Parathyroid adenoma (tissue), 2 donors: ENCODE data around the gene MAG.

Experiments
- H2AFZ ChIP-seq: fragments of 300-600 bp; sonication (generic); one replicate; pipeline ENCODE4 v1.7.0; 2017; ENCODE audit warnings: antibody characterized with exemption, mild to moderate bottlenecking
- H3K27ac ChIP-seq: fragments of 300-600 bp; sonication (generic); one replicate; pipeline ENCODE4 v1.7.0; 2017
- H3K27me3 ChIP-seq: fragments of 300-600 bp; sonication (generic); one replicate; pipeline ENCODE4 v1.7.0; 2017; ENCODE audit warnings: low read length; ENCODE audit not compliant: control insufficient read depth, insufficient read depth
- H3K36me3 ChIP-seq: fragments of 300-600 bp; sonication (generic); one replicate; pipeline ENCODE4 v1.7.0; 2017; ENCODE audit warnings: low read length; ENCODE audit not compliant: control insufficient read depth, insufficient read depth
- H3K4me1 ChIP-seq: fragments of 300-600 bp; sonication (generic); one replicate; pipeline ENCODE4 v1.7.0; 2017; ENCODE audit warnings: control low read depth
- H3K4me2 ChIP-seq: fragments of 300-600 bp; sonication (generic); one replicate; pipeline ENCODE4 v1.7.0; 2017; ENCODE audit warnings: low read length
- H3K4me3 ChIP-seq: fragments of 300-600 bp; sonication (generic); one replicate; pipeline ENCODE4 v1.7.0; 2017; ENCODE audit warnings: low read depth, low read length
- H3K79me2 ChIP-seq: fragments of 300-600 bp; sonication (generic); one replicate; pipeline ENCODE4 v1.7.0; 2017; ENCODE audit warnings: control low read depth
- H3K9ac ChIP-seq: fragments of 300-600 bp; sonication (generic); one replicate; pipeline ENCODE4 v1.7.0; 2017; ENCODE audit warnings: mild to moderate bottlenecking
- H3K9me3 ChIP-seq: fragments of 300-600 bp; sonication (generic); one replicate; pipeline ENCODE4 v1.7.0; 2017; ENCODE audit warnings: low read length; ENCODE audit not compliant: control insufficient read depth
- TF ChIP-seq, protein P1 (sequence below): fragments of 300-600 bp; sonication (generic); IDR thresholded peaks from one replicate; pipeline ENCODE4 v1.7.0; 2017; ENCODE audit warnings: antibody characterized with exemption, mild to moderate bottlenecking
- donor health status: primary hyperparathyroidism.

MAG gene

DNA sequence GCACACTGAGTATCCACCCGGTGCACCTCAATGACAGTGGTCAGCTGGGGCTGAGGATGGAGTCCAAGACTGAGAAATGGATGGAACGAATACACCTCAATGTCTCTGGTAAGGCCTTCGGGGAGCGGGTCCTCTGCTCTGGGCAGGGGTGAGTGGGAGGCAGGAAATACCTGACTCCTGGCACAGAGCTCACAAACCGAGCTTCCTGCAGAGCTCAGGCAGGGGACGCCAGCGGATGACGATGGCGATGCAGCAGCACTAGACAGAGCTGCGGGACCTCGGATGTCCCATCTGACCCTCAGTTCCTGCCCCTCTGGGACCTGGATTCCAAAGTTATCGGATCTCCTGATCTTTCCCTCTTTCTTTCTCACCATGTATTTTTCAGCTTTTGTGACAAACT is 40.9 kb downstream of the MAG start:
- H3K36me3 ChIP-seq: no peaks in the 10 kb centered on the region
- H3K9me3 ChIP-seq: no peaks in the 10 kb centered on the region
- no peaks in the 10 kb centered on the region for H3K79me2 ChIP-seq
- no peak overlapping the region for H3K9ac ChIP-seq
- H3K4me3 ChIP-seq: no peak overlapping the region
- TF ChIP-seq, protein P1, sequence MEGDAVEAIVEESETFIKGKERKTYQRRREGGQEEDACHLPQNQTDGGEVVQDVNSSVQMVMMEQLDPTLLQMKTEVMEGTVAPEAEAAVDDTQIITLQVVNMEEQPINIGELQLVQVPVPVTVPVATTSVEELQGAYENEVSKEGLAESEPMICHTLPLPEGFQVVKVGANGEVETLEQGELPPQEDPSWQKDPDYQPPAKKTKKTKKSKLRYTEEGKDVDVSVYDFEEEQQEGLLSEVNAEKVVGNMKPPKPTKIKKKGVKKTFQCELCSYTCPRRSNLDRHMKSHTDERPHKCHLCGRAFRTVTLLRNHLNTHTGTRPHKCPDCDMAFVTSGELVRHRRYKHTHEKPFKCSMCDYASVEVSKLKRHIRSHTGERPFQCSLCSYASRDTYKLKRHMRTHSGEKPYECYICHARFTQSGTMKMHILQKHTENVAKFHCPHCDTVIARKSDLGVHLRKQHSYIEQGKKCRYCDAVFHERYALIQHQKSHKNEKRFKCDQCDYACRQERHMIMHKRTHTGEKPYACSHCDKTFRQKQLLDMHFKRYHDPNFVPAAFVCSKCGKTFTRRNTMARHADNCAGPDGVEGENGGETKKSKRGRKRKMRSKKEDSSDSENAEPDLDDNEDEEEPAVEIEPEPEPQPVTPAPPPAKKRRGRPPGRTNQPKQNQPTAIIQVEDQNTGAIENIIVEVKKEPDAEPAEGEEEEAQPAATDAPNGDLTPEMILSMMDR: no peak
- no peak overlapping the region for H3K4me2 ChIP-seq
- no peak overlapping the region for H3K27ac ChIP-seq
- no peaks in the 10 kb centered on the region for H3K4me1 ChIP-seq
- H2AFZ ChIP-seq: no peak overlapping the region
- no peaks in the 10 kb centered on the region for H3K27me3 ChIP-seq

DNA sequence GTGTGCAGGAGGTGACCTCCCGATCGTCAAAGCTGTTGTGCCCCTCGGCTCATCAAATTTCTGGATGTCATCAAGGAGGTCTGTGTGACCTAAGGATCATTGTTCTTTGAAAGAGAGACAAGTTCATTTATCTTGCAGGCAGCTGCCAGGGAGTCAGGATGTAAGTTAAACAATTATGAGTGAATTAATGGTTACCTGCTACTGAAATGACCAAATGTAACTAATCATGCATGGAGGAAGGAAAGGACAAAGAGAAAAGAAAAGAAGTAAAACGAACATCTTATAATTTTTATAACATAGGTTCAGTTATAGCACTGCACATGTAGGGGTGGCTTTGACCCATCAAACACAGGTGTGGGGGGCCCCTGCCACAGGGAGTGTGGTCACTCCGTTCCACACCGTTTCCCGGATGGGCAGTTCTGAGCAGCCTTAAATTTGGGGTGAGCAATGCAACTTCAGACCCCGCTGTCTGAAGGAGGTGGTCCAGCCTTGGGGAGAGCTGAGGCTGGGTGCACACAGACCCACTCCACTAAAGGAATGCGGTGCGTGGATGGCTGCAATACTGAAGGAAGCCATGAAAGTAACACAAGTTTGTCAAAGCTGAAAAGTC is 42.3 kb downstream of the MAG start:
- no peaks in the 10 kb centered on the region for H3K27me3 ChIP-seq
- no peaks in the 10 kb centered on the region for H3K9me3 ChIP-seq
- H3K4me2 ChIP-seq: no peak overlapping the region
- H3K36me3 ChIP-seq: no peaks in the 10 kb centered on the region
- TF ChIP-seq, protein P1: no peak
- no peak overlapping the region for H3K9ac ChIP-seq
- no peaks in the 10 kb centered on the region for H3K79me2 ChIP-seq
- H3K4me3 ChIP-seq: no peak overlapping the region
- no peak overlapping the region for H2AFZ ChIP-seq
- no peak overlapping the region for H3K27ac ChIP-seq
- no peaks in the 10 kb centered on the region for H3K4me1 ChIP-seq

DNA sequence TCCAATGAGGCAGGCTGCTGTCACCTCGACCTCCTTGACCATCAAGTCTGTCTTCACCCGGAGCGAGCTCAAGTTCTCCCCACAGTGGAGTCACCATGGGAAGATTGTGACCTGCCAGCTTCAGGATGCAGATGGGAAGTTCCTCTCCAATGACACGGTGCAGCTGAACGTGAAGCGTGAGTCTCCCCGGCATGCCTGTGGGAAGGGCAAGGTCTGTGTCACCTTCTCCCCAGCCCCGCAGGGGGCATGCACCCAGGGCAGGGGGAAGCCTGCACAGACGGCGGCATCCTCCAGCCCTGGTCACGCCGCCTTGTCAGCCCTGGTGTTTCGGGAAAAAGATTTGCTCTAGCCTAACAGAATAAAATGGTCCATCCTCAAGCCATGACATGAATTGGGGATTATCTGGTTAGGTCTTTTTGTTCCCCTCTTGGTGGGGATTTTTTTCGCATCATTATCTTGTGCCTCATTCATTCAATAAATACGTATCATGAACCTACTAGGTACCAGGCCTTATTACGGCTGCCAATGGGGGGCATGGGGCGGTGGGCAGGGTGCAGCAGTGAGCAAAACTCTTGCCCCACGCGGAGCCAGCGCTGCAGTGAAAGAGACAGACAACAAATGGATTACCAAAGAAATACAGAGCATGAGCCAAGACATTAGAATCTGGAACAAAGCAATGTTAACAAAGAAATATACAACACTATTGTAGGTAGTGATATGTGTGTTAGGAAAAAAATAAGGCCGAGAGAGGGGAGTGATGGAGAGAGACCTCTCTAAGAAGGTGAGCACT is 44.4 kb downstream of the MAG start:
- Histone ChIP-seq H3K9me3 (no peaks in the 10 kb centered on the region), H3K79me2 (no peaks in the 10 kb centered on the region), H2AFZ (no peak overlapping the region), H3K27ac (no peak overlapping the region), H3K4me1 (no peaks in the 10 kb centered on the region), H3K4me3 (no peak overlapping the region), H3K4me2 (no peak overlapping the region), H3K27me3 (no peaks in the 10 kb centered on the region), H3K36me3 (no peaks in the 10 kb centered on the region), H3K9ac (no peak overlapping the region)
- TF ChIP-seq, protein P1: no peak

DNA sequence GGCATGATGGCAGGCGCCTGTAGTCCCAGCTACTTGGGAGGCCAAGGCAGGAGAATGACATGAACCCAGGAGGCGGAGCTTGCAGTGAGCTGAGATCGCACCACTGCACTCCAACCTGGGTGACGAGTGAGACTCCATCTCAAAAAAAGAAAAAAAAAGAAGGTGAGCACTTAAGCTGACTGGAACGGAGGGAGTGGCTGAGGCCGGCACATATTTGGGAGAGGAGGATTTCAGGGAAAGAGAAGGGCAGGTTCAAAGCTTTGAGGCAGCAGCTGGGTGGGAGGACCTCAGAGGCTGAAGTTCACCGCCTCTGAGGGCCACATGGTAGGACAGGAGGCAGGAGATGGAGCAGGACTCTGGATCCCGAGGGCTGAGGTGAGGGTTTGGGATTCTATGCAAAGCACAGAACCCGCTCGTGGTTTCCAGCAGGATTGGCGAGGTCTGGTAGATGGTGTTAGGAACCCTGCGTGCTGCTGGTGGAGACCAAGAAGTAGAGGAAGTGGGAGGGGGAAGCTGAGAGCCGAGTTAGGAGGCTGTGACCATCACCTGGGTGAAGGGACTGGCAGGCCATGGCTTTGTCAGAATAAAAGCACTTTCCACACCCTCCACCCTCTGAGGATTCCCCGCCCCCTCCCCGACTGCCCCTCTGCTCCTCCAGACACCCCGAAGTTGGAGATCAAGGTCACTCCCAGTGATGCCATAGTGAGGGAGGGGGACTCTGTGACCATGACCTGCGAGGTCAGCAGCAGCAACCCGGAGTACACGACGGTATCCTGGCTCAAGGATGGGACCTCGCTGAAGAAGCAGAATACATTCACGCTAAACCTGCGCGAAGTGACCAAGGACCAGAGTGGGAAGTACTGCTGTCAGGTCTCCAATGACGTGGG is 45.4 kb downstream of the MAG start:
- TF ChIP-seq, protein P1: no peak
- Histone ChIP-seq H3K4me2 (no peak overlapping the region), H3K27me3 (no peaks in the 10 kb centered on the region), H3K36me3 (no peaks in the 10 kb centered on the region), H3K9me3 (no peaks in the 10 kb centered on the region), H3K4me3 (no peak overlapping the region), H3K9ac (no peak overlapping the region), H3K79me2 (no peaks in the 10 kb centered on the region), H3K27ac (no peak overlapping the region), H2AFZ (no peak overlapping the region), H3K4me1 (no peaks in the 10 kb centered on the region)
